NCI-H146 treated with DMSO at 0.1 percent for 48 hours (cell line): Measurements from ENCODE around the gene DDX42.
"Not testable (repeated sequence)": the region's sequence is repeated elsewhere in the genome, so short reads cannot be mapped to it uniquely, and the experiment has no call there.

Experiments used
- DNase-seq: peaks from one replicate; lab custom pipeline; 2025; ENCODE audit not compliant: unreplicated experiment; lab: John Stamatoyannopoulos, UW

The DDX42 gene

DNA sequence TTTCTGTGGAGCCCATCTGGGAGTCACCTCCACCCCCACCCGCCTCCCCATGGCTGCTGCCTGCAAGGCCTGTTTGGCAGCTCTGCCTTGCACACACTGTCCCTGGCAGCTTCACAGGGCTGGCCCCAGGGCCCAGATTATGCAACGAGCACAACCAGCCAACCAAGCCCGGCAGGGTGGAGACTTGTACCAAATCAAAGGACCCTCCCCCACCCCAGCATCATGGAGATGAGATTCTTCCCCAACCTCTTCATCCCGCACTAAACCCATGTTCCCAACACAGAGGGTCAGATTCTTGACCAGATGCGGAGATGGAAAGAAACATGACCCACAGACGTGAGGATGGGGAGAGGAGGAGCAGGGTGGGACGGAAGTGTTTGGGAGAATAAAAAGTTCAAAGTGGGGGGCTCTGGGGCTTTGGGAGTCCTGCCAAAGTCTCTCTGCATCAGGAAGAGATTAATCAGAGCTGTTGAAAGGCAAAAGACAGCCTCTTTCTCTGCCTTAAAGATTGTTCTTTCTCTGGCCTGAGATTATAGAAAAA lies 64.7 kb downstream of the DDX42 start:
- no peak for DNase-seq

DNA sequence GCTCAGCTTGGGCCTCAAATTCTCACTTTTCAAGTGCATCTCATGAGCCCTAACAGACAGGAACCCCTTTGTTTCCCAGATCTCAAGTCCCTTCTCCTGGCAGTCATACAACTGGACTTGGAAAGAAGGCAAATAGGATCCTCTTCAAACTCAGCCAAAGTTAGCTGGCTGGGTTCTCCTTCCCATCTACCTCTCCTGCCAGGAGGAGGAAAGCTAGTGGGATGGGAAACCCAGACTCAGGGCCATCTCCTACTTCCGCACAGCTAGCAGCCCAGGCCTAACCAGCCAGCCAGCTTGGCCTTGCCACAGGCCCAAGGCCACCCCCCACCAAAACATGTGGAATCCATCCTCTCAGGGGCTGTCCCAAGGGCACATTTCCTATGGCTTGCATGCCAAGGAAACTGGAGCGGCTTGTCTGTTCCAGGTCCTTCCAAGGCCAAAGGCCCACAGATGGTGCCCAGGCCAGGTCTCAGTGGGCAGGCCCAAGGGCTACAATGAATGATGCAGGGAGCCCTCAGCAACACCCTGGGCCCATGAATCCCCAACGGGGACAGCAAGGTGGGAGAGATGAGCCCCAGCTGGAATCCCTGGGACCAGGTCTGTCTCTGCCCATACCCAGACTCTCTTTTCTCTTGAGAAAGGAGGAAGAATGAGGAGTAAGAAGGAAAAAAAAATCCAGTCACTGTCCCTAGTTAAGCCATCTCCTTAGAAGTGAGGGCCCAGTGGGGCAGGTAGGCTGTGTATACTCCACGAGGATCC lies 66.8 kb downstream of the DDX42 start:
- DNase-seq: no peak

DNA sequence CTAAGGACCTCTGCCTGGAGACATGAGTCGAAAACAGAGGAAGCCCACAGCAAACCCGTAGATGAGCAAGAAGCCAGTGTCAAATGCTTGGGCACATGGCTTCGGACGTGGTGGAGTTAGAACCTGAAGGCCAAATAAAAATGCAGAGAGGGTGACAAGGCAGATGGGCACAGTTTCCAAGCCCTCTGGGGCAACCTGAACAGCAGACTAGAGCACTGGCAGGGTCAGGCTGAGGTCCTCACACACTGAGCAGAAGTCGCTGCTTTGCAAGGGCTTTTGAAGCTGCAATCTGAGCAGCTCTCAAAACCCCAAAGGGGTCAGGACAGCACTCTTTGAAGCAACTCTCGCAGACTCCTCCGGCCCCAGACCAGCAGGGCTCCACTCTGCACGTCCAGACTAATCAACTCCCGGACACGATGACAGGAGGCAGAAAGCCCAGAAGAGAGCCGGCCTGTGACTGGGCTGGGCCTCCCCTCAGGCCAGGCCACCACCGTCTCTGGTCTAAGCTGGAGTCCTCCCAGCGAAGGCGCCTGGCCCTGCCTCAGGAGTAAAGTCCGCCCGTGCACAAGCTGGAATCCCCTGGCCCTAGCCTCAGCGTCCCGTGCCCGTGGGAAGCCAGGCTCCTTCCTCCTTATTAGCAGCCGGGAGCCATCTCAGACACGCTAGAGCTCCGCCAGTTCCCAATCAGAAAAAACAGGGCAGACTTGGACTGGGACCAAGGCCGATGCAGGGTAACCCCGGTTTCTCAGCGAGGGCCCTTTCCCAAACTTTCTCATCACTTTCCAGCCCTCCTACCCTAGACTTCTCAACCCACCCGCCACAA lies 67.6 kb downstream of the DDX42 start:
- DNase-seq: no peak

DNA sequence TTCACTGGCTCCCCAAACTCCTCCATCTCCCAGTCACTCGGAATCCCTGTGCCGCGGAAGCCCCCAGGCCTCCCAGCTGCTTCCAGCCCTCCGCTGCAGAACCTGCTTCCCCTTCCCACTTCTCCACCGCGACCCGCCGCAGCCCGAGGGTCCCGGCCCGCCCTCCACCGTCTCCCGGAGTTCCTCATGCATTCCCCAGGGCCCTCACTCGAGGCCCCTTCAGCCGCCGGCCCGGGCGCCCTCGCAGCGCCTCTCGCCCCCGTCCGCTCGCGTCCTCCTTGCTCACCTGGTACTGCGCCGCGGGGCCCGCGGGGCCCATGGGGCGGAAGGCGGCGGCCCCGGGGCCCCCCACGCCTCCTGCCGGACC lies 68.2 kb downstream of the DDX42 start:
- peak; percentile 22 for DNase-seq

DNA sequence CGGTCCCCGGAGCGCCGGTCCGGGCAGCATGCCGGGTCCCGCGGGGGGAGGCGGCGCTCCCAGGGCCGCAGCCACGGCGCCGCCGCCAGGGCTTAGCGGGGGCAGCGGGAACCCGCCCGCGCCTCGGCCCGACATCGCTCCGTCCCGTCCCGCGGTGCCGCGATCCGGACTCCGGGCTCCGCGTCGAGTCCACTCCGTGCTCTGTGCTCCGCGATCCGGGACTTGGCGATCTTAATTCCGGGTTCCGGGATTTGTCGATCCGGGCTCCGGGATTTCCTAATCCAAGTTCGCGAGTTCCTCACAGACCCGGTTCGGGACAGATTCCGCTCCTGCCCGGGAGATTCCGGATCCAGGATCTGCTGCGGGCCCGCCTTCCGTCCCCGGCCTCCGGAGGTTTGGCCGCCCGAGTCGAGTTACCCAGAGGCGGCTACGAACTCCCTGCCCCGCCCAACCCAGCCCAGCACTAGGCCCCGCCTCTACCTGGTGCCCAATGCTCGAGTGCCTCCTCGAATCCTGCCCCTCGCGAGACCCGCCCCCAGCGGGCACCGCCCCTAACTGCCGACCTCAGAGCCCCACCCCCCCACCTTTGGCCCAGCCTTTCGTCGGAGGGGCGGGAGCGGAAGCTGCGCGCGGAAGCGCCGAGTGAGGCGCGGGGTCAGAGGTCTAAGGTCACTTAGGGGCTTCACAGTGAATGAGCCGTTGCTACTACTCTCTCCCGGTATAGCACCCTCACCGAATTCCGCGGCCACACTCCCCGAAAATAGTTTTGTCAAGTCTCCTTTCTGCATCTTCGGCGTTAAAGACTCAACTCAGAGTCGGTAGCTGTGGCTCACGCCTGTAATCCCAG lies 68.8 kb downstream of the DDX42 start, which contains the start of gene SMARCD2:
Gene SMARCD2, minus strand, starts transcription at position 146 of the 847 bp plus-strand sequence. Its CDS starts 11 bp downstream, at position 135.
- peak; percentile 93 for DNase-seq

DNA sequence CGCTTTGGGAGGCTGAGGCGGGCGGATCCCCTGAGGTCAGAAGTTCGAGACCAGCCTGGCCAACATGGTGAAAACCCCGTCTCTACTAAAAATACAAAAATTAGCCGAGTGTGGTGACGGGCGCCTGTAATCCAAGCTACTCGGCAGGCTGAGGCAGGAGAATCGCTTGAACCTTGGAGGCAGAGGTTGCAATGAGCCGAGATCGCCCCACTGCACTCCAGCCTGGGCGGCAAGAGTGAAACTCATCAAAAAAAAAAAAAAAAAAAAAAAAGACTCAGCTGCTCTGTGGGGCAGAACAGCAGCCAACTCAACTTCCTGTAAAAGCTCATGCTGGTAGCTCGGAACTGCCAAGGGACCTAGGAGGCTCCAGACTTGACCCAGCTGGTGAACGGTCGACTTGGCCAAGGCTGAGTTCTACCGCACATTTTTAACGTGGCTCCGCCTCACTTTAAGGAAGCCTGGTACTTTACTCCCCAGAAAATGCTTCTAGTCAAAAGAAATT lies 69.5 kb downstream of the DDX42 start:
- not testable (repeated sequence) for DNase-seq

DNA sequence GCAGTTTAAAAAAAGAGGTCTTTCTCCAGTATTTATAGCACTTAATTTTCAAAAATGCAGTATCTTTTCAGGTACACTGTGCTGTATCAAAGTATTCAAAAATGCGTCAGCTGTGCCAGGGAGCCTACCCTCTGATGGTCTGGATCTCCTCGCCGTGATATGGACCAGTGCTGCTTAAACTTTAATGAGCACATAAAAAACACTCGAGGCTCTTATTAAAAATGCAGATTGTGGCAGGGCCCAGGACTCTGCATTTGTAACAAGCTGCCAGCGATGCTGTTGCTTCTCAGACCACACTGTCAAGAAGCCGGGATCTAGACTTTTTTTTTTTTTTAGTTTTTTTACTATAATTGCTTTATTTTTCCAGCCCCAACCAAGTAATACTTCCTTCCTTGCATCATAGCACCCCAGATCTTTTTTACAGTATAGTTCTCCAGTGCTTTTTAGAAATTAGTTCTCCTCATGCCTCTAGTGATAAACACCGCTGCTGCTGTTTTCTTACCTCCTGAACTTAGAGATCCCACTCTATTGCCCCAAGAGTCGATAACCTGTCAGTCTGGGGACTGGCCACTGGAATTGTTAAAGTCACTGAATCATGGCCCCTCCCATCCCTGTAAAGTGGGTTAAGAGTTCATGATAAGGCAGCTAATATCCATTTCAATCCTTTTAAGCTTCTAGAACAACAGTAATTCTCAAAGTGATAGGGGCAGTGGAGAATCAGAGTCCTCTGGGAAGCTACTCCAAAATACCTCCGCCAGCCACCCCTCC lies 70.1 kb downstream of the DDX42 start:
- DNase-seq: no peak

DNA sequence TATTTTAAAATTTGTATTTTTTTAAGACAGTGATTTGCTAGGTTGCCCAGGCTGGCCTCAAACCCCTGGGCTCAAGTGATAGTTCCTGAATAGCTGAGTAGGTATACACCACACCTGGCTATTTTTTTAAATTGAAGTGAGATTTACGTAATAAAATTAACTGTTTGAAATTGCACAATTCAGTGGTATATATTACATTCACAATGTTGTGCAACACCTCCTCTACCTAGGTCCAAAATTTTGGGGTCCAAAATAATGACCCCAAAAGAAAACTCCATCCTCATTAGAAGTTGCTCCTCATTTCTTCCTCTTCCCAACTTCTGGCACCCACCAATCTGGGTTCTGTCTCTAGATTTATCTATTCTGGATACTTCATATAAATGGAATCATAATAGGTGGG lies 71.5 kb downstream of the DDX42 start:
- no peak for DNase-seq

DNA sequence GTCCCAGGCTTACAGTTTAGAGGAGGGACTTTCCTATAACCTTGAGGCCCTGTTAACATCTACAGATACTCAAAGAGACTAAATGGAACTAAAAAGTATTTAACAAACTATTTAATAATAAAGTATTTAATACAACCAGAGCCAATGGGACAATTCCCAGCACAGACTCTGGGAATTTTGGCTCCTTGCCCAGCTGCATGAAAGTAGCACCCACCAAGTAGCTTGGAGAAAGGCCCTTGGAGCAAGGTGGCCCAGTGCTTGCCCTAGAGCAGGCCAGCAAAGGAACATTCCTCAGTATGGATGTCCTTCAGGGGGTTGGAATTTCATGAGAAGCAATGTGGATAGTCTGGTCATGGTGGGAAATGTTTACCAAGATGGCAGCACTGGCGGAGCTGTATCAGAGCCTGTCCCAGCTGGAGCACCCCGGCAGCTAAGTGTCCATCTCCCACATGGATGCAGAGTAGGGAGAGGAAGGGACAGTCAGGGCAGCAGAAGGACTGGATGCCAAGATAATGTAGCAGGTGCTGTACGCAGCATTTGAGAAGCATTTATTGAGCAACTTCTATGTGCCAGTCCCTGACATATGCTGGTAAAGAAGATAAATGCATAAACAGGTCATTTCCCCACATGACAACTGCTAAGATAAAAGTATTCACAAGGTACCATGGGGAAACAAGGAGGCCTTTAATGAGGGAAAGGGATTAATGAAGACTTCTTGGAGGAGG lies 73.7 kb downstream of the DDX42 start:
- no peak for DNase-seq

DNA sequence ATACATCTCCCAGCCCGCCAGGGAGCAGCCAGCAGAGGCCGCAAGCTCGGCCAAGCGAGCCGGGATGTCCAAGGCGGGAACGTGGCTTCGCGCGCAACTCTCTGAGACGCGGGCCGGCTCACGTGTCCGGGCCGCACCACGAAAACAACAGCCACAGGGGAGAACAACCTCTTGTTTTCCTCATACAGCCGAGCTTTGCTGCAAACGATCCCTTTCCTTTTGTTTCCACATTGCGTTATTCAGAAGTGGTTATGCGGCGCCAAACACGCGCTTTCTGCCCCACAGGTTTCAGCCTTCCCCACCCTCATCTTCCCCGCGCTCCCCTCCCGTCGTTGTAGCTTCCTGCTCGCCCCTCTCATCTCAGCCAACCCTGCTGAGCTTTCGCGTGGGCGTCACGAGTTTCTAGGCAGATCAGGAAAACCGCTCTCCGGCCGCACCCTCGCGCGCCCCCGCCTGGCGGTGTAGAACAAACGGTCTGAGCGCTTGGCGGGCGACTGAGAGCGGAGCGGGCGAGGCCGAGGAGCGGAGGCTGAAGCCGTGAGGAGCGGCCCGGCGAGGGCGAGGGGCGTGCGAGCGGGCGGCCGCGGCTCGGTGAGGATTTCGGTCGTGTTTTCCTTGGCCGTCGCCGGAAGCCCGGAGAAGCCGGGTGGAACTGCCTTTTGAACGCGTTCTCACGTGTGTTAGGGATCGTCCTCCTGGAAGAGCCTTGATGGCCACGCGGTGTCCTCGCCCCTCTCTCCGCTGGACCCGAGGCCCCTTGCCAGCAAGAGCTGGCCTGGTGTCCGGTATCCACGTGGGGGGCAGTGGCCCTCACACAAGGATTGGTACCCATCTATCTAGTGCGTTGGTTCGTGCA lies 75.1 kb downstream of the DDX42 start:
- no peak for DNase-seq

DNA sequence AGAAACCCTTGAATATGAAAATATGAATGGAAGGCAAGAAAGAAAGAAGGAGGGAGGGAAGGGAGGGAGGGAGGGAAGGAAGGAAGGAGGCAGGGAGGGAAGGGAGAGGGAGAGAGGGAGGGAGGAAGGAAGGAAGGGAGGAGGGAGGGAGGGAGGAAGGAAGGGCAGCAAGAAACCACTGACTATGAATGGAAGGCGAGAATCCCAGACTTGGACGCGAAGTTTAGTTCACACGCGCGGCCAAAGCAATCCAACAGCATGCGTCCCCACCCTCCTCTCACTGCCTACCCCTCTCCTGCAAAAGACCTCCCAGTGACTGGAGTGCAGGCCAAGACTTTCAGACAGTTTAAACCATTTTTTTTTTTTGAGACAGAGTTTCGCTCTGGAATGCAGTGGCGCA lies 76.4 kb downstream of the DDX42 start:
- no peak for DNase-seq

DNA sequence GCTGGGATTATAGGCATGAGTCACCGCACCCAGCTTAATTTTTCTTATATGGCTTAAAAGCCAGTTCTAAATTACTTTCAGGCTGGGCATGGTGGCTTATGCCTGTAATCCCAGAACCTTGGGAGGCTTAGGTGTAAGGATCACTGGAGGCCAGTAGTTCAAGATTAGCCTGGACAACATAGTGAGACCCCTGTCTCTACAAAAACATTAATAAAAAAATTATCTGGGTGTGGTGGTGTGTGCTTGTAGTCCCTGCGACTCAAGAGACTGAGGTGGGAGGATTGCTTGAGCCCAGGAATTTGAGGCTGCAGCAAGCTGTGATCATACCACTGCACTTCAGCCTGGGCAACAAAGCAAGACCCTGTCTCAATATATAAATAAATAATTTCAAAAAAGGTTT lies 79.3 kb downstream of the DDX42 start:
- DNase-seq: no peak

DNA sequence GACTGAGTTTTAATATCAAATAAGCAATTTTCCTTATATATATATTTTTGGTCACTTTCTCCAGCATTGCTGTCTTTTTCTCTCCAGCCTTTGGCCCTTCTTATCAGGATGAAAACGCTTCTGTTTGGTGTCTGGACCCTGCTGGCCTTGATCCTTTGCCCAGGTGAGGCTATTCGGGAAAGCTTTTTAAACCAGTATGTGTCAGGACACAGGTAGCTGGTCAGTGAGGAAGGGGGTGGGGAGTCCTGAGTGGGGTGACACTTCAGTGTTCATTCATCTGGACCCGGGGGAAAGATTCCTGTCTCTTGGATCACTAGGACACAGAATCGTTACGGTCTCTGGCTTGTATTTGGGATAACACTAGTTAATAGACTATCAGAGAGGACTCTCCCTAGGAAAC lies 80.7 kb downstream of the DDX42 start:
- no peak for DNase-seq

DNA sequence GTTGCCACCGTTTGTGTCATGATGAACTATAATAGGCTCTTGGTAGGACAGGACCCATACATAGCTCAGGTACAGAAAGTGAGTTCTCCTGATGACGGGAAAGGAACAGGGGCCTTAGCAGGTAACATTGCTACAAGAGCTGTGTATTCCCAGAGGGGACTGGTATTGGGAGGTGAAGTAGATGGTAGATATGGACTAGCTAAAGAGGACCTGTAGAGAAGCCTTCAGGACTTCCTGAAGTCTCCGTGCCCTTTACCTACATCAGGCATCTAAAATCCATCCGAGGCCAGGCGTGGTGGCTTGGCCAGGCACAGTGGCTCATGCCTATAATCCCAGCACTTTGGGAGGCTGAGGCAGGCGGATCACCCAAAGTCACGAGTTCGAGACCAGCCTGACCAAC lies 81.2 kb downstream of the DDX42 start:
- DNase-seq: no peak

DNA sequence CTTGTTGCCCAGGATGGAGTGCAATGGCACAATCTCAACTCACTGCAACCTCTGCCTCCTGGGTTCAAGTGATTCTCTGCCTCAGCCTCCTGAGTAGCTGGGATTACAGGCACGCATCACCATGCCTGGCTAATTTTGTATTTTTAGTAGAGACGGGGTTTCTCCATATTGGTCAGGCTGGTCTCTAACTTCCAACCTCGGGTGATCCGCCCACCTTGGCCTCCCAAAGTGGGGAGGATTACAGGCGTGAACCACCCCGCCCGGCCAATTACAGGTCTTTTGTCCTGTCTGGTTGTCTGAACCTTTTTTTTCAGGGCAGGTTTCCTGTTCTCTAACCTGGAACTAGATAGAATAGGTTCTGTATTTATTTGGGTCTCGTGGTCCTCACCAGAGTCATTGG lies 82.5 kb downstream of the DDX42 start:
- DNase-seq: not testable (repeated sequence)

DNA sequence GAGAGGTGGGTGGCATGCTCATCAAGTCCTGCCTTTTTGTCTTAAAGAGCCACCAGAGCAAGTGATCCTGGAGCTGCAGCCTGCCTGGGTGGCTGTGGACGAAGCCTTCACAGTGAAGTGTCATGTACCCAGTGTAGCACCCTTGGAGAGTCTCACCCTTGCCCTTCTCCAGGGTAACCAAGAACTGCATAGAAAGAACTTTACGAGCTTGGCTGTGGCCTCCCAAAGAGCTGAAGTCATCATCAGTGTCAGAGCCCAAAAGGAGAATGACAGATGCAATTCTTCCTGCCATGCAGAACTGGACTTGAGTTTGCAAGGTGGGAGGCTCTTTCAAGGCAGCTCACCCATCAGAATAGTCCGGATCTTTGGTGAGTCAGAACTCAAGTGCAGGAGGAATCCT lies 85.3 kb downstream of the DDX42 start:
- DNase-seq: no peak

DNA sequence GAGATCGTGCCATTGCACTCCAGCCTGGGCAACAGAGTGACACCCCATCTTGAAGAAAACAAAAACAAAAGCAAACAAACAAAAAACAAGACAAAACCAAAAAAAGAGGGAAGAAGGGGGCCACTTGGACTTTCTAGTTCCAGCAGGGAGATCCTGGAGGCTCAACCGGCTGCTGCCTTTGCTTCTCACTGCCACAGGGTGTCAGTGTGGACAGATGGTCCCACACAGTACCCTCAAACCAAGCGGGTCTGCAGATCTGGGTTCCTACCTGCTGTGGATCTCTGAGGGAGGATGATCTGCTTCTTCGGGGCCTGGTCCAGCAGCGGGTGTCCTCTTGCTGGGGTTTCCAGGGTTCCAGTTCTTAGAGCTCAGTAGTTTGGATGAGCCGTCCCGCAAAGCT lies 92.7 kb downstream of the DDX42 start:
- not testable (repeated sequence) for DNase-seq
